GM21825 (cell line): ENCODE data around the gene RAET1G.
"Not testable (repeated sequence)": the region's sequence is repeated elsewhere in the genome, so short reads cannot be mapped to it uniquely, and the experiment has no call there.

Experiments used
- ATAC-seq: cut with Tn5 transposase; IDR thresholded peaks from one replicate; pipeline ENCODE4 v1.9.1; 2021; ENCODE audit warnings: mild to moderate bottlenecking, moderate library complexity; ENCODE audit not compliant: unreplicated experiment

Gene RAET1G

GRCh38 chr6:149915970-149916865, 6.7 kb downstream of the RAET1G start:
- no peak for ATAC-seq

DNA sequence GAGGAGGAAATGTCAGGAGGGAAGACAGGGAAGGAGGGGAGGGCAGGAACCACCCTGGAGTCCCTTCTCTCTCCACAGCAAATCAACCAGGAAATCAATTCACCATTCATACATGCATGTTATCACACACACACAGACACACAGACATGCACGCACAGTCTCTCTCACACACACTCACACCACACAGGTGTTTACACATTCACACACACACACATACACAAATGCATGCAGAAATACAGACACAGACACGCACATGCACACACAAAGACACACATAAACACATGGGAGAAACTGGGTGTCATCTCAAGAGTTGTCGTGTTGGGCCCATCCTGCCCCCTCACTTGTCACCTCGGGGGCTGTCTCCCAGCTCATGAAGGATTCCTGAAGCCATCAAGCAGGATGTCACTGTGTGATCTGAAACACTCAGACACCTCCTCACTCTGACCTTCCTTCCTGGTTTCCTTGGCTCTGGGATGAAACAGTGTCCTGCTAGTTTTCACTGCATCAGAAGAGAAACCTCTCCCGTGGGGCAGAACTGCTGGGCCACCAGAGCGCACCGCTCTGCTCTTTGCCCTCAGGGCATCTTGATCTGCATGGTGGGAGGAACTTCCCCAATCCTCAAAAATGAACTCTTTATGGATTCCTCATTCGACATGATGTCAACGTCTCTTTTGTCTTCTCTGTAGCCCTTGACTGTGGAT, 9.2 kb downstream of the RAET1G start:
- ATAC-seq: no peak

DNA sequence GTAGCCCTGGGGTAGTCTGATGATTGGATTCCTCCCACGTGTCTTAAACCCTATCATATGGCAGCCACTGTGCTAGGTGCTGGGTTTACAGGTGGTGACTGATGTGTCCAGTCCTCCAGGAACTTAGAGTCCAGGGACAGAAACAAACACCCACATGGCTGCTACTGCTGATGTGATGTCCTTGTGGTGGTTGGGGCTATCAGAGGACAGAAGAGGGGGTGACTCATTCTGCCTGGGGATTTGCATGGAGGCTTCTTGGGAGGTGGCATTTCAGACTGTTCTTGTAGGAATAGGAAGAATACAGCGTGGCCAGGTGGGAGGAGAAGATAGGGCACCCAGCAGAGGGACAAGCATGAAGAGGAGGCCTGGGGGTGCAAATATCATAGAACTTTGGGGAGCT, 9.8 kb downstream of the RAET1G start:
- no peak for ATAC-seq

DNA sequence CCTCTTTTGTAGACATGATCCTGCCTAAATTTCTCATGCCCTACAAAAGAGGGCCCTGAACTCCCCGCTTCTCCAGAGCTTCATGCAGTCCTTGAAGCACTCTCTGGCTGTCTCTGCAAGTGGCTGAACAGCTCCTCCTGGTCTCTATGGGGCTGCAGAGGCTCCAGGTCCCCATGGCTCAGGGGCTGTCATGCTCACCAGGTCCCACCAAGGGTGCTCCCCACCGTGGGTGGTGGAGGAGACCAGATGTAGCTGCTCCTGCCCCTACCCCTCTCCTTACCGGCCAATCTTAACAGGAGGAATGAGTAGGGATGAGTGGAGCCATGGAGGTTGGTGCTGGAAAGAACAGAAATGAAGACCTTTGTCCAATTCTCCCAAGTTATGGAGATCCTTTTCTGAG, 10.2 kb downstream of the RAET1G start:
- not testable (repeated sequence) for ATAC-seq

DNA sequence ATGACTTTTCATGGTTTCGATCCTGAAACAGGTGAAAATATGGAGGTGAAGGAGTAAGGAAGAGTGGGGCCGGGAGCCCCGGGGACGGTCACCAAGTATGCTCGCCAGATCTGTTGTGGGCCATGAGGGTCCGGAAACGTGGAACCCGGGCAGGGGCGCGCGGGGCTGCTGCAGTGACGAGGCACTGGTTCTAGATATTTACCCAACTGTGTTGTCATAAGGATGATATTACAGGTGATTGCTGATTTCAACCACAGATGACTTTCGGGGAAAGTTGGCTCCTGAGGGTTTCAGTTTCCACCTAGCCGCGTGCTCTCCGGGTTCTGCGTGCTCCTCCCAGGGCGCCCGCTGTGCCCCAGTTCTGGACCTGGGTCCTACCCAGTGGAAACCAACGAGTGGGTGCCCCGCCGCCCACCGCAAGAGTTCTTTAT, 12.2 kb downstream of the RAET1G start:
- ATAC-seq: no peak

- no peak for ATAC-seq
Measured at GRCh38 chr6:149909701-149910470, 13.0 kb downstream of the RAET1G start.

- ATAC-seq: not testable (repeated sequence)
Measured at GRCh38 chr6:149908480-149908879, 14.4 kb downstream of the RAET1G start.

- no peak for ATAC-seq
Measured at GRCh38 chr6:149907317-149907716, 15.6 kb downstream of the RAET1G start.

- ATAC-seq: no peak
Measured at GRCh38 chr6:149906405-149906804, 16.5 kb downstream of the RAET1G start.

DNA sequence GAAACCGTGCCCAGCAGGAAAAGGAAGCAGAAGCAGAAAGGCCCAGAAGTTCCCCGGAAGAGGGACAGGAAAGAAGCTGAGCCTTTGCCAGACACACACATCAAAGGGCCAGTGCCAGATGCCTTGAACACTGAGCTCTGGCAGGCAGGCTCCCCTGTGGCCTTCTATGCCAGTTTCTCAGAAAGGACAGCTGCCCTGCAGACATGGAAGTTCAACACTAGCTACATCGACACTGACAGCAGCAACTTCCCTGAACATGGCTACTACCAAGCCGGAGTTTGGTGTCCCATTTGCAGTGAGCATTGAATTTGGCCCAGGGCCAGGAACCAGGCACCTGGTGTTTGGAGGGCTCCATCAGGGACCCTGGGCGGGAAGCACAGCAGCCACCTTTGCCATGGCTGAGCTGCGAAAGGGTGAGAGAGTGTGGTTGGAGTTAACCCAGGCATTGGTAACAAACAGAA, 17.0 kb downstream of the RAET1G start:
- ATAC-seq: no peak

- ATAC-seq: no peak
Measured at GRCh38 chr6:149905371-149905910, 17.5 kb downstream of the RAET1G start.

DNA sequence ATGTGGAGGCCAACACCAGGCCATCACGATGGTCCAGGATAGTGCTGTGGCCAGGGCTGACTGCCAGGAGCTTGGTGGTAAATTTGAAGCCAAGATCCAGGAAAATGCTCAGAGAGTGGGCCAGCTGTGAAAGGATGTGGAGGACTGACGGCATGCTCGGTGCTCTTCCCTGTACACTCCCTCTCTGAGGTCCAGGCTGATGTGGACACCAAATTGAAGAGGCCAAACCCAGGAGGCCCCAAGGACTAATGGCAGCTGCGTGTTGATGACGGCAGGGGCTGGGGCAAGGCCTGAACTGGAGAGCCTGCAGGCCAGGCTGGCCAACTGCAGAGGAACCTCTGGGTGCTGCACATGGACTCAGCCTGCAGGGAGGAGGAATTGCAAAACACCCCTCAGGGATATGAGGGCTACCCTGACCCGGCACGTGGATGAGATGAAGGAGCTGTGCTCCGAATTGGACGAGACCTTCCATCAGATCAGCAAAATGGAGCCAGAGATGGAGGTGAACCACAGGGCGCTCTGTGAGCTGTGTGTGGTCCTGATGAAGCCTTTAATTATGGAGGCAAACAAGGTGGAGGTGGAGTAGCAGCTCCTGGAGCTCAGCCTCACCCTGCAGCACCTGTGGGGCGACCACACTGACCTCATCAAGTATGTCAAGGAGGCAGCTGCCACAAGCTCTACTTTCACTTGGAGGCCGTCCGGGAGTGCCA, 18.1 kb downstream of the RAET1G start:
- no peak for ATAC-seq

GRCh38 chr6:149903938-149904611, 18.8 kb downstream of the RAET1G start:
- ATAC-seq: no peak

GRCh38 chr6:149901444-149902140, 21.3 kb downstream of the RAET1G start:
- no peak for ATAC-seq

- no peak for ATAC-seq
Measured at GRCh38 chr6:149900620-149901443, 22.1 kb downstream of the RAET1G start.

GRCh38 chr6:149899926-149900619, 22.8 kb downstream of the RAET1G start:
- no peak for ATAC-seq

- ATAC-seq: no peak
Measured at GRCh38 chr6:149899486-149899885, 23.4 kb downstream of the RAET1G start.

GRCh38 chr6:149898966-149899365, 24.0 kb downstream of the RAET1G start:
- ATAC-seq: no peak
